Measurements from ENCODE around the gene HUWE1.

Gene HUWE1

GRCh38 chrX:53486285-53486684, 200.2 kb downstream of the HUWE1 start:
- DNase-seq = no peak

- DNase-seq = no peak
These were observed 202.6 kb downstream of the HUWE1 start for GRCh38 chrX:53483838-53484405.

GRCh38 chrX:53483416-53483815, 203.1 kb downstream of the HUWE1 start:
- no peak for DNase-seq

Data from suppressor macrophage treated with lipopolysaccharide for 4 hours (primary cell).